ENCODE measurements around the gene MMP14. TPM values are rescaled to one million over a fixed set of nuclear protein-coding genes. Genes with fewer than 3 reads are reported as not detected.

The MMP14 gene
- total and polyA plus RNA-seq, 9 of the 15 experiments (the other 6 are each of a cell fraction or from before 2014, with no cell fraction given): 0.36 to 5.8 (median 1.3) TPM; not detected in 2

GRCh38 chr14:22844221-22845102, 8.1 kb downstream of the MMP14 start (continued):
- no peak for TF ChIP-seq FOXJ2 (tag; IDR thresholded peaks at IDR 0.05)

- H3K79me2 ChIP-seq (ENCODE audit: control insufficient read depth, insufficient read depth, low read length): no peaks in the 10 kb centered on the region
- no peak overlapping the region for H2AFZ ChIP-seq (ENCODE audit: low read depth, low read length)
- H3K4me3 ChIP-seq: no peak overlapping the region
- no peaks in the 10 kb centered on the region for H3K27me3 ChIP-seq (ENCODE audit: control insufficient read depth in 2 of 2, insufficient read depth in 2 of 2, low read length in 2 of 2)
- H4K20me1 ChIP-seq (replicated peaks; ENCODE audit: control insufficient read depth, insufficient read depth, low read length): no peaks in the 10 kb centered on the region
- ATAC-seq (no peak), DNase-seq (ENCODE audit: extremely low read depth in 1 of 4, low spot score in 3 of 4) (no peak), FAIRE-seq (no peak)
- POLR2A ChIA-PET: interaction anchor here (0.6 to 1.1 kb wide), 3 partner anchors 17 to 71 kb away, joined by 3 to 6 read pairs (median 4); no protein-coding TSS in a partner anchor
- CTCF ChIA-PET (ENCODE audit: low intra/inter-chr PET ratio): interaction anchor here (0.9 kb wide), 1 partner anchor 67 kb away, joined by 3 read pairs; no protein-coding TSS in a partner anchor
- in situ Hi-C loops (cut with MboI) (loop anchor here (10.0 kb wide), 2 partner anchors 190 to 280 kb away; no protein-coding TSS in a partner anchor), intact Hi-C loops (cut with micrococcal nuclease) (no loop called here)
- no peaks in the 10 kb centered on the region for H3K9me3 ChIP-seq (replicated peaks; ENCODE audit: control insufficient read depth, insufficient read depth, low read depth, low read length)
- peaks cover 5 to 27% of the 10 kb centered on the region in 2 experiments; a peak in 2 of 5 replicates for H3K4me1 ChIP-seq (replicated peaks in 1 of 2; ENCODE audit: control insufficient read depth in 2 of 2, insufficient read depth in 2 of 2, low read length in 2 of 2)
- H3K27ac ChIP-seq (ENCODE audit: extremely low read depth, low read depth, low read length): no peak overlapping the region
- H3K9me1 ChIP-seq (ENCODE audit: control insufficient read depth, insufficient read depth, low read length): no peaks in the 10 kb centered on the region
- no peak overlapping the region for H3K4me2 ChIP-seq (ENCODE audit: insufficient read depth, low read length)
- no peaks in the 10 kb centered on the region for H3K36me3 ChIP-seq (ENCODE audit: control insufficient read depth, insufficient read depth, low read length)
- WGBS (ENCODE audit: insufficient coverage, low coverage, missing lambda C conversion rate): 42% methylated on average over 8 of the region's 9 CpGs
- H3K9ac ChIP-seq (ENCODE audit: insufficient read depth in 1 of 2, low read depth in 2 of 2, low read length in 2 of 2): no peak overlapping the region; a peak in 1 of 4 replicates
- BruUV-seq (replicated peaks): no TSS peak
- no peak for TF ChIP-seq POLR2AphosphoS5 (IDR thresholded peaks at IDR 0.05; ENCODE audit: control insufficient read depth, insufficient read depth, low read depth, low read length)
- TF ChIP-seq HINFP (tag; conservative IDR thresholded peaks at IDR 0.05; ENCODE audit: low read depth): no peak
- no peak for TF ChIP-seq NCOR1 (IDR thresholded peaks at IDR 0.05)
- no peak for TF ChIP-seq BACH1 (tag; IDR thresholded peaks at IDR 0.05)
- no peak for TF ChIP-seq NUFIP1 (IDR thresholded peaks at IDR 0.05; ENCODE audit: partially characterized antibody)
- no peak for TF ChIP-seq ZNF3 (CRISPR knock-in tag; IDR thresholded peaks at IDR 0.05)
- no peak for TF ChIP-seq MXD1 (CRISPR knock-in tag; IDR thresholded peaks at IDR 0.05; ENCODE audit: borderline replicate concordance, poor library complexity, severe bottlenecking)
- TF ChIP-seq RBM22 (IDR thresholded peaks at IDR 0.05; ENCODE audit: low read depth, low read length, poor library complexity, severe bottlenecking): no peak
- no peak for TF ChIP-seq ATF1 (CRISPR knock-in tag; IDR thresholded peaks at IDR 0.05)
- no peak for TF ChIP-seq ATF1 (tag; IDR thresholded peaks at IDR 0.05)
- no peak for TF ChIP-seq SRSF3 (IDR thresholded peaks at IDR 0.05; ENCODE audit: insufficient read depth, low read length)
- TF ChIP-seq ZNF395 (CRISPR knock-in tag; IDR thresholded peaks at IDR 0.05): no peak
- no peak for TF ChIP-seq ZNF124 (CRISPR knock-in tag; IDR thresholded peaks at IDR 0.05)
- no peak for TF ChIP-seq CREM (IDR thresholded peaks at IDR 0.05; ENCODE audit: low read depth)
- no peak for TF ChIP-seq ESRRA (IDR thresholded peaks at IDR 0.05; ENCODE audit: borderline replicate concordance, low read depth)
Measured at GRCh38 chr14:22845103-22845394, 8.7 kb downstream of the MMP14 start.

Measured in K562 (cell line).